ENCODE data around the gene RNF213. TPM values are rescaled to one million over a fixed set of nuclear protein-coding genes. Genes with fewer than 3 reads are reported as not detected.
A peak's percentile ranks its signal among the peaks of the same experiment; 100 is the strongest.

The RNF213 gene
- polyA plus RNA-seq, 1 of the 3 experiments (the other 2 are of a cell fraction) = 57.5 TPM

GRCh38 chr17:80219013-80219762 lies 41.5 kb upstream of the RNF213 start (continued):
- no peak for TF ChIP-seq ZBTB33 (IDR thresholded peaks at IDR 0.05; ENCODE audit: borderline replicate concordance, low read depth)

- peak overlapping the region; percentile 88 for H3K9ac ChIP-seq
- H4K20me1 ChIP-seq (ENCODE audit: insufficient read depth) = peaks cover 19% of the 10 kb centered on the region
- DNase-seq = peak; percentile 78
- H3K4me1 ChIP-seq (ENCODE audit: control insufficient read depth in 1 of 2, insufficient read depth in 2 of 2, low read depth in 1 of 2, low read length in 1 of 2) = peaks cover 4 to 24% of the 10 kb centered on the region in 2 experiments; a peak in 1 of 4 replicates
- 3% methylated on average over 5 of the region's 5 CpGs for WGBS (ENCODE audit: low lambda C conversion rate)
- TF ChIP-seq TEAD4 (IDR thresholded peaks at IDR 0.05; ENCODE audit: borderline replicate concordance, insufficient read depth) (no peak), MXI1 (IDR thresholded peaks at IDR 0.05; ENCODE audit: low read depth, low read length) (no peak), YY1 (IDR thresholded peaks at IDR 0.05; ENCODE audit: low read depth) (no peak), FOSL2 (IDR thresholded peaks at IDR 0.05; ENCODE audit: borderline replicate concordance, low read depth) (no peak), USF2 (IDR thresholded peaks at IDR 0.05; ENCODE audit: borderline replicate concordance, low read depth, low read length) (no peak)
- H3K27ac ChIP-seq (ENCODE audit: low read depth in 2 of 2, low read length in 1 of 2) = peak overlapping the region; percentile 66 to 82
- peak overlapping the region; percentile 83 to 98 for H3K4me3 ChIP-seq (ENCODE audit: low read depth in 2 of 2, low read length in 1 of 2)
- no peaks in the 10 kb centered on the region for H3K27me3 ChIP-seq (ENCODE audit: insufficient read depth)
- no peaks in the 10 kb centered on the region for H3K9me3 ChIP-seq
- ChIA-PET POLR2A (interaction anchor here (0.8 to 1.1 kb wide), 5 partner anchors 13 to 118 kb away, joined by 3 to 7 read pairs (median 3); partner anchors contain the start of gene GAA), CTCF (interaction anchor here (0.8 to 2.3 kb wide), 5 partner anchors 17 to 138 kb away, joined by 3 to 7 read pairs (median 3); partner anchors contain the start of gene GAA)
- peaks cover 9% of the 10 kb centered on the region for H3F3A ChIP-seq (replicated peaks; ENCODE audit: insufficient read depth)
- H3K79me2 ChIP-seq (ENCODE audit: insufficient read depth) = peaks cover 45% of the 10 kb centered on the region; the same call in 1 of the 2 replicates
- H3K4me2 ChIP-seq = peak overlapping the region; percentile 98
- H3K36me3 ChIP-seq (replicated peaks in 1 of 2; ENCODE audit: control insufficient read depth in 1 of 2, insufficient read depth in 2 of 2, low read length in 1 of 2) = peaks cover 16% of the 10 kb centered on the region in 2 experiments
- peak overlapping the region; percentile 87 for H2AFZ ChIP-seq (ENCODE audit: low read depth)
- no peaks in the 10 kb centered on the region for H3K9me2 ChIP-seq
Observed at GRCh38 chr17:80219763-80220053, 40.9 kb upstream of the RNF213 start.

- Histone ChIP-seq H4K20me1 (ENCODE audit: insufficient read depth) (peaks cover 19% of the 10 kb centered on the region), H3F3A (replicated peaks; ENCODE audit: insufficient read depth) (peaks cover 9% of the 10 kb centered on the region), H3K27me3 (ENCODE audit: insufficient read depth) (no peaks in the 10 kb centered on the region), H3K9me3 (no peaks in the 10 kb centered on the region), H3K79me2 (ENCODE audit: insufficient read depth) (peaks cover 45% of the 10 kb centered on the region; the same call in 1 of the 2 replicates), H3K9ac (peak within 1 kb of the TSS; percentile 88), H3K4me2 (peak within 1 kb of the TSS; percentile 98), H3K27ac (ENCODE audit: low read depth in 2 of 2, low read length in 1 of 2) (peak within 1 kb of the TSS; percentile 66 to 82), H2AFZ (ENCODE audit: low read depth) (peak within 1 kb of the TSS; percentile 87), H3K4me3 (ENCODE audit: low read depth in 2 of 2, low read length in 1 of 2) (peak within 1 kb of the TSS; percentile 83 to 98), H3K4me1 (ENCODE audit: control insufficient read depth in 1 of 2, insufficient read depth in 2 of 2, low read depth in 1 of 2, low read length in 1 of 2) (peaks cover 4 to 24% of the 10 kb centered on the region in 2 experiments; a peak in 1 of 4 replicates), H3K36me3 (replicated peaks in 1 of 2; ENCODE audit: control insufficient read depth in 1 of 2, insufficient read depth in 2 of 2, low read length in 1 of 2) (peaks cover 11 to 13% of the 10 kb centered on the region in 2 experiments), H3K9me2 (no peaks in the 10 kb centered on the region)
- DNase-seq = peak; percentile 100
- CTCF ChIA-PET = interaction anchor here (1.2 to 2.3 kb wide), 4 partner anchors 17 to 138 kb away, joined by 3 to 7 read pairs (median 4); partner anchors contain the start of gene GAA
- 1% methylated on average over 55 of the region's 77 CpGs for WGBS (ENCODE audit: low lambda C conversion rate)
- POLR2A ChIA-PET = interaction anchor here (0.6 to 1.2 kb wide), 5 partner anchors 13 to 119 kb away, joined by 3 to 7 read pairs (median 3); partner anchors contain the start of gene GAA
- TF ChIP-seq NRF1 (IDR thresholded peaks at IDR 0.05; ENCODE audit: low read depth, low read length) (no peak), NFIC (IDR thresholded peaks at IDR 0.05; ENCODE audit: borderline replicate concordance) (no peak), TEAD4 (IDR thresholded peaks at IDR 0.05; ENCODE audit: borderline replicate concordance, insufficient read depth) (no peak), EZH2phosphoT487 (IDR thresholded peaks at IDR 0.05; ENCODE audit: borderline replicate concordance, low read depth) (no peak), GATA2 (CRISPR knock-in tag; IDR thresholded peaks at IDR 0.05) (no peak), RCOR1 (IDR thresholded peaks at IDR 0.05; ENCODE audit: low read length) (no peak), YY1 (IDR thresholded peaks at IDR 0.05; ENCODE audit: low read depth) (peak; percentile 49; the same call in 1 of the 2 replicates), ZBTB33 (IDR thresholded peaks at IDR 0.05; ENCODE audit: borderline replicate concordance, low read depth) (no peak)
Observed at GRCh38 chr17:80220054-80220735, 40.5 kb upstream of the RNF213 start, which contains the start of the genes SGSH and SLC26A11. SGSH (minus strand) TSS chr17:80220333; CDS start chr17:80220313, 20 bp downstream. SLC26A11 (plus strand) TSS chr17:80220427; CDS start chr17:80221561, 1,134 bp downstream.

All from SK-N-SH (cell line).